OCI-LY3 (cell line): Measurements from ENCODE around the gene KPNB1.

Experiments
- EZH2phosphoT487 ChIP-seq: fragments of 200-600 bp; shearing (Covaris generic); IDR thresholded peaks from 2 replicates; pipeline ENCODE4 v1.6.1; 2018; ENCODE audit warnings: antibody characterized with exemption, mixed run types, low read depth
- TF ChIP-seq, protein P1 (sequence below): fragments of 200-600, 300-600 bp; sonication (generic); IDR thresholded peaks from 2 replicates; pipeline ENCODE4 v1.5.1; 2014; ENCODE audit warnings: antibody characterized with exemption, low read length, low read depth

DNA sequence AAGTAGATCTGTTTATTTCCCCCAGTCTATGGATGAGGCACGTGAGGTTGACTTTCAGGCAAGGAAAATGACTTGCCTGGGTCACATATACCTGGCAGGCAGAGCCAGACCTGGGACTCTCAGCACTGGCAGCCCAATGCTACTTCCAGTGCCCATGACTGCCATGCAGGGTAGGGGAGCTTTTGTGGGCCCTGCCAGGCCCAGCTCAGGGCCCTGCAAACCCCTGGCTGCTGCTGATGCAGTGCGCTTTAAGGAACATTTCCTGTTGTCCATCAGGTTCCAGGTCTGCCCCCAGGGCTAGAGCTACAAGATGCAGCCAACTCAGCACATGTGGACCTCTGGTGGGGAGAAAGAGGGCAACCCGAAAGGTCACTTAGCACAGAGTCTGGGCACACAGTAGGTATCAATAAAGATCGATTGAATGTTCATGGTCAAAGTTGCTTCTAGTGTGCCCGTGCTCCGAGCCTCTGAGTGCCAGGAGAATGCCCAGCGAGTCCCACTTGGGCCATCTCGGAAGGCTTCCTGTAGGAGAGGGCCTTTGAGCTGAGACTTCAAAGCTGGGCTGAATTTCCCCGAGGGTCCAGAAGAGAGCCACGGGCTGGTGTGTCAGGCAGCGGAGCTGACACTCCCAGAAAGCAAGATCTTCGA lies 82.8 kb downstream of the KPNB1 start:
- TF ChIP-seq, protein P1, sequence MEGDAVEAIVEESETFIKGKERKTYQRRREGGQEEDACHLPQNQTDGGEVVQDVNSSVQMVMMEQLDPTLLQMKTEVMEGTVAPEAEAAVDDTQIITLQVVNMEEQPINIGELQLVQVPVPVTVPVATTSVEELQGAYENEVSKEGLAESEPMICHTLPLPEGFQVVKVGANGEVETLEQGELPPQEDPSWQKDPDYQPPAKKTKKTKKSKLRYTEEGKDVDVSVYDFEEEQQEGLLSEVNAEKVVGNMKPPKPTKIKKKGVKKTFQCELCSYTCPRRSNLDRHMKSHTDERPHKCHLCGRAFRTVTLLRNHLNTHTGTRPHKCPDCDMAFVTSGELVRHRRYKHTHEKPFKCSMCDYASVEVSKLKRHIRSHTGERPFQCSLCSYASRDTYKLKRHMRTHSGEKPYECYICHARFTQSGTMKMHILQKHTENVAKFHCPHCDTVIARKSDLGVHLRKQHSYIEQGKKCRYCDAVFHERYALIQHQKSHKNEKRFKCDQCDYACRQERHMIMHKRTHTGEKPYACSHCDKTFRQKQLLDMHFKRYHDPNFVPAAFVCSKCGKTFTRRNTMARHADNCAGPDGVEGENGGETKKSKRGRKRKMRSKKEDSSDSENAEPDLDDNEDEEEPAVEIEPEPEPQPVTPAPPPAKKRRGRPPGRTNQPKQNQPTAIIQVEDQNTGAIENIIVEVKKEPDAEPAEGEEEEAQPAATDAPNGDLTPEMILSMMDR, result no peak
- peak; percentile 63; the same call in 1 of the 2 replicates for TF ChIP-seq EZH2phosphoT487
